Esophagus mucosa (tissue), 1 donor: ENCODE data around the gene SMCHD1. TPM values are rescaled to one million over a fixed set of nuclear protein-coding genes. Genes with fewer than 3 reads are reported as not detected.

ENCODE experiments used
- ATAC-seq: fragments of 200-7000 bp; cut with Tn5 transposase; one replicate; pipeline ENCODE4 v1.9.1; 2020
- total RNA-seq: library from RNA; stranded (reverse); gene quantifications from one replicate; pipeline ENCODE4 v1.2.4, GENCODE V29; 2023
- donor health status: DM: yes; HTN: yes; CAD: no.

SMCHD1 gene
- 20.9 TPM for total RNA-seq

- ATAC-seq = peak; percentile 93
Observed at GRCh38 chr18:2655178-2655953, at the start of gene SMCHD1. Gene SMCHD1, plus strand, starts transcription at chr18:2655726. Its CDS starts 350 bp downstream, at chr18:2656076.

- ATAC-seq = no peak
Observed at GRCh38 chr18:2606335-2606734, 49.2 kb upstream of the SMCHD1 start.

- no peak for ATAC-seq
Observed at GRCh38 chr18:2609604-2610003, 45.9 kb upstream of the SMCHD1 start.

- no peak for ATAC-seq
Observed at GRCh38 chr18:2610549-2610948, 45.0 kb upstream of the SMCHD1 start.

- no peak for ATAC-seq
Observed at GRCh38 chr18:2612996-2613395, 42.5 kb upstream of the SMCHD1 start.

GRCh38 chr18:2617401-2617998, 38.0 kb upstream of the SMCHD1 start:
- no peak for ATAC-seq

GRCh38 chr18:2618009-2618408, 37.5 kb upstream of the SMCHD1 start:
- no peak for ATAC-seq

GRCh38 chr18:2625217-2625616, 30.3 kb upstream of the SMCHD1 start:
- no peak for ATAC-seq

- peak; percentile 99 for ATAC-seq
Observed at GRCh38 chr18:2627821-2628276, 27.7 kb upstream of the SMCHD1 start.

- ATAC-seq = no peak
Observed at GRCh38 chr18:2629003-2629402, 26.5 kb upstream of the SMCHD1 start.

GRCh38 chr18:2635586-2635985, 19.9 kb upstream of the SMCHD1 start:
- ATAC-seq = no peak

GRCh38 chr18:2636126-2636631, 19.3 kb upstream of the SMCHD1 start:
- no peak for ATAC-seq

GRCh38 chr18:2641638-2642037, 13.9 kb upstream of the SMCHD1 start:
- no peak for ATAC-seq

GRCh38 chr18:2642771-2643170, 12.8 kb upstream of the SMCHD1 start:
- ATAC-seq = no peak

GRCh38 chr18:2644535-2644934, 11.0 kb upstream of the SMCHD1 start:
- ATAC-seq = no peak

- no peak for ATAC-seq
Observed at GRCh38 chr18:2651981-2652380, 3.5 kb upstream of the SMCHD1 start.

- no peak for ATAC-seq
Observed at GRCh38 chr18:2653467-2653866, 2.1 kb upstream of the SMCHD1 start.

GRCh38 chr18:2654169-2654927, 1.2 kb upstream of the SMCHD1 start:
- ATAC-seq = no peak

- peak; percentile 33 for ATAC-seq
Observed at GRCh38 chr18:2654928-2655177, 673 bp upstream of the SMCHD1 start.

GRCh38 chr18:2655954-2656236, 369 bp downstream of the SMCHD1 start:
- ATAC-seq = peak; percentile 31

GRCh38 chr18:2656237-2656980, 883 bp downstream of the SMCHD1 start:
- ATAC-seq = peak; percentile 40

GRCh38 chr18:2656981-2657512, 1.5 kb downstream of the SMCHD1 start:
- no peak for ATAC-seq
